Osteocyte (in vitro differentiated cells): ENCODE data around the gene EPHA3. TPM values are rescaled to one million over a fixed set of nuclear protein-coding genes. Genes with fewer than 3 reads are reported as not detected.

ENCODE experiments used
- DNase-seq: peaks from one replicate; pipeline ENCODE4 v3.0.0; 2021; ENCODE audit warnings: mixed read lengths; ENCODE audit not compliant: unreplicated experiment; ENCODE audit errors: extremely low spot score
- H3K27ac Mint-ChIP-seq: one replicate; pipeline ENCODE4 v1.8.0; 2021; ENCODE audit warnings: mild to moderate bottlenecking, mixed read lengths; ENCODE audit not compliant: unreplicated experiment
- H3K27me3 Mint-ChIP-seq: one replicate; pipeline ENCODE4 v1.8.0; 2021; ENCODE audit warnings: mixed read lengths; ENCODE audit not compliant: unreplicated experiment
- H3K36me3 Mint-ChIP-seq: one replicate; pipeline ENCODE4 v1.8.0; 2021; ENCODE audit warnings: mixed read lengths; ENCODE audit not compliant: unreplicated experiment
- H3K4me1 Mint-ChIP-seq: one replicate; pipeline ENCODE4 v1.8.0; 2021; ENCODE audit warnings: mixed read lengths; ENCODE audit not compliant: unreplicated experiment
- H3K4me3 Mint-ChIP-seq: one replicate; pipeline ENCODE4 v1.8.0; 2021; ENCODE audit warnings: mild to moderate bottlenecking, moderate library complexity, mixed read lengths; ENCODE audit not compliant: unreplicated experiment
- H3K9me3 Mint-ChIP-seq: one replicate; pipeline ENCODE4 v1.8.0; 2021; ENCODE audit warnings: mixed read lengths; ENCODE audit not compliant: unreplicated experiment
- CTCF ChIP-seq: fragments of 200-600 bp; sonication (generic); IDR thresholded peaks from 2 replicates; pipeline ENCODE4 v1.5.0; 2021; ENCODE audit warnings: antibody characterized with exemption, mild to moderate bottlenecking, moderate library complexity
- long read RNA-seq: library from polyadenylated mRNA; unstranded; transcript quantifications from one replicate; pipeline ENCODE4 v2.0.0, GENCODE V29; 2021
- total RNA-seq: library from RNA; stranded (reverse); gene quantifications from 2 replicates; pipeline ENCODE4 v1.2.1, GENCODE V29; 2021

Gene EPHA3
- 0.94 and 1.6 TPM in 2 replicates for total RNA-seq
- long read RNA-seq, full-length matches to known transcripts, result 2 of 3 reads
- long read RNA-seq, partial matches to known transcripts, result 0 of 3 reads
- long read RNA-seq, other reads (novel, unspliced or antisense), result 1 of 3 reads

DNA sequence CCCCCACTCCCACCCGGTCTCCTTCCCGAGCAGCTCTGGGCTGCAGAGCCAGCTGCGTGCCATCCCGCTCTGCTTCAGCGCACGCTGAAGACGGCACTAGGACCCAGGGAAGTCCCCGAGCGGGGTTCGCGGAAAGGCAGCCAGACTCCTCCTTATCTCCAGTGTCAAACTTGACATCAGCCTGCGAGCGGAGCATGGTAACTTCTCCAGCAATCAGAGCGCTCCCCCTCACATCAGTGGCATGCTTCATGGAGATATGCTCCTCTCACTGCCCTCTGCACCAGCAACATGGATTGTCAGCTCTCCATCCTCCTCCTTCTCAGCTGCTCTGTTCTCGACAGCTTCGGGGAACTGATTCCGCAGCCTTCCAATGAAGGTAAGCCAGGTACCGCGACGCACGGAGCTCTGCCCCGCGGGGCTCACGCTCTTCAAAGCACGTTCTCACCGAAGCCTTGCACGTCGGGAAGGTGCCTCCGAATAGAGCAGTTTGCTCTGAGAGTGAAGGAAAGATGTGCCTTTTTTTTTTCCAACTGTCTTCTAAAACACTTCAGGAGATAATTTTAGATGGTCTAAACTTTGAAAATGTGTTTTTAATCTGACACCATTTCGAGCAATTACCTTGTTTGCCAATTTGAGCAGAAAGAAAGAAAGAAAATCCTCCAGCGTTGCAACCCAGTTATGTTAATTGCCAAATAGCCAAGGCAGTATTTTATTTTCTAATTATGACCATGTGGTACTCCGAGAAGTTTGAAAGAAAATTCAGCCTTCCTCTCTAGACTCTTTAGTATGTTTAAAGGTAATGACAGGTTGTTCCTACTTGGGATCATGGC is at the start of gene EPHA3:
TSS of gene EPHA3 (plus strand) at position 161 of the 830 bp plus-strand sequence. CDS start at position 289, 128 bp downstream.
- TF ChIP-seq CTCF, result no peak
- peaks cover 13% of the 10 kb centered on the region for H3K4me1 Mint-ChIP-seq
- no peak within 1 kb of the TSS for H3K27ac Mint-ChIP-seq
- H3K9me3 Mint-ChIP-seq, result no peaks in the 10 kb centered on the region
- peaks cover 44% of the 10 kb centered on the region for H3K27me3 Mint-ChIP-seq
- DNase-seq, result peak; percentile 85
- H3K4me3 Mint-ChIP-seq, result peak within 1 kb of the TSS; percentile 78
- H3K36me3 Mint-ChIP-seq, result no peaks in the 10 kb centered on the region

DNA sequence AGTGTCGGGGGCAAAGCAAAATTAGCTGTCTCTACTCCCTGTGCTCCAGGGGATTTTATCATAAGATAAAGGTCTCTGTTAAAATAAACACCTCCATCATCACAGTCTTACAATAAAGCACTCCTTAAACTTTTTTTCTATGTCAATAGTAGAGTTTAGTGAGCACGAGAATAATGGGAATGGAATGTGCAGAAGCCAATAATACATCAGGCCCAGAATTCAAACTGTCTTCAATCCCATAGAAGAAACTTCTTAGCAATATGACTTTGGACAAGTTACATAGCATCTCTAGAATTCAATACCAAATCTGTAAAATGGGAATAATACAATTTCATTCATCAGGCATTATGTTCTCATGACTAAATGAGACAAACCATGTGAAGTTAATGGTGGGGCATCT is 49.0 kb upstream of the EPHA3 start:
- no peak overlapping the region for H3K27ac Mint-ChIP-seq
- H3K4me3 Mint-ChIP-seq, result no peak overlapping the region
- H3K27me3 Mint-ChIP-seq, result no peaks in the 10 kb centered on the region
- DNase-seq, result no peak
- no peaks in the 10 kb centered on the region for H3K9me3 Mint-ChIP-seq
- H3K36me3 Mint-ChIP-seq, result no peaks in the 10 kb centered on the region
- H3K4me1 Mint-ChIP-seq, result peaks cover 7% of the 10 kb centered on the region
- no peak for TF ChIP-seq CTCF

DNA sequence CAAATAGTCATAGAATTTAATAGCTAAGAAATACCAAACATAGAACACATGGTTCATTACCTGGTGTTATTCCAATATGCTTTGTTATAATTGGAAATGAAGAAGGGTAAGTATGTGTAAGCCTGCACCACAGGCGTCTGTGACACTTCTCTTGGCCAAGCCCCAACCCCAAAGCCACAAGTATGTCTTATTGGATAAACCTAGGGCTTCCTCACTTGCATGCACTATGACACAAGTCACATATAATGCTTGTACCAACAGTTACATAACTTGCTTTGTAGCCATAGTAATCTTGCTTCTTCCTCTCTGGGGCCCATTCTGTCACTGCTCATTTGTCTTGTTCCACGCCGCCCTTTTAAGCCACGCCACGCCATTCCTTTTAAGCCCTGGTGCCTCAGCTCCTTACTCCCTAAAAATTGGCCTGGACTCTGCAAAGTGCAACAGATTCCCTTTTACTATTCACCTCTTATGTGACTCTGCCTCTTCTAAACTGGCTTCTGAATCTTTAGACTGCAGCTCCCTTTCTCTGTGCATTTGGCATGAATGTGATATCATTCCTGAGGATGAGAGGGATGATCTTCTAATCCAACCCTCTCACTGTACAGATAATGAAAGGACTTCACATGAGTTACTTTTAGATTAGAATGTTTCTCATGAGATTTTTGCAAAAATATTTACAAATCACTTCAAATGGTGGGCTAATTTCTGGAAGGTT is 48.1 kb upstream of the EPHA3 start:
- Mint-ChIP-seq H3K36me3 (no peaks in the 10 kb centered on the region), H3K27me3 (no peaks in the 10 kb centered on the region), H3K9me3 (no peaks in the 10 kb centered on the region), H3K4me1 (peaks cover 7% of the 10 kb centered on the region), H3K27ac (no peak overlapping the region), H3K4me3 (no peak overlapping the region)
- DNase-seq, result no peak
- no peak for TF ChIP-seq CTCF

DNA sequence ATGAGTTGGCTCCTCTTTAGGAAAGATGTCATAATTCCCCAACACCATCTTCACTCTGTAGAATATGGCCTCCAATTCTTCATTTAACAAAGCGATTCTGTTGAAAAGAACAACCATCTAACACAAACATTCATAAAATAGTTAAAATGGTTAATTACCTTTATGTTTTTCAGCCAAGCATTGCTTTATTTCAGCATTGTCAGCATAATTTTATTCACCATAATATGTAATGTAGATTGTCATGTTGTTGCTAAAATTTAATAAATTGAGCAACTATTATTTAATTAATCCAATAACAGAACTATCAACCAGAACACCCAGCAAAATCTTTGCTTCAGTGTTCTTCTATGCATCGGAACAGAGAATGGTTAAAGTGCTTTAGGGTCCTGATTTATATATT is 46.2 kb upstream of the EPHA3 start:
- Mint-ChIP-seq H3K36me3 (no peaks in the 10 kb centered on the region), H3K27me3 (no peaks in the 10 kb centered on the region), H3K4me1 (peaks cover 9% of the 10 kb centered on the region), H3K9me3 (peaks cover 5% of the 10 kb centered on the region), H3K27ac (no peak overlapping the region), H3K4me3 (no peak overlapping the region)
- TF ChIP-seq CTCF, result no peak
- DNase-seq, result no peak

- Mint-ChIP-seq H3K9me3 (peaks cover 10% of the 10 kb centered on the region), H3K27me3 (no peaks in the 10 kb centered on the region), H3K27ac (peak overlapping the region; percentile 9), H3K4me1 (peaks cover 18% of the 10 kb centered on the region), H3K4me3 (no peak overlapping the region), H3K36me3 (no peaks in the 10 kb centered on the region)
- TF ChIP-seq CTCF, result no peak
- no peak for DNase-seq
These were observed 39.7 kb upstream of the EPHA3 start for GRCh38 chr3:89067736-89068135.
